ENCODE data around the gene DGKZ.

- no peak for TF ChIP-seq POLR2A (IDR thresholded peaks at IDR 0.05)
- TF ChIP-seq CTCF (IDR thresholded peaks at IDR 0.05 in 8 of 11, conservative IDR thresholded peaks at IDR 0.05 in 3 of 11) = no peak
- TF ChIP-seq POLR2AphosphoS5 (IDR thresholded peaks at IDR 0.05) = no peak
These were observed 12.7 kb downstream of the DGKZ start for GRCh38 chr11:46359953-46360352.
